Measurements from ENCODE around the gene KRT38.

Gene KRT38

GRCh38 chr17:41451154-41451728 lies 10.5 kb upstream of the KRT38 start:
- no peak overlapping the region for H3K4me3 ChIP-seq (replicated peaks; ENCODE audit: low read depth, low read length)
- no peak for DNase-seq (ENCODE audit: extremely low read depth, low read depth)
- TF ChIP-seq, protein P1, sequence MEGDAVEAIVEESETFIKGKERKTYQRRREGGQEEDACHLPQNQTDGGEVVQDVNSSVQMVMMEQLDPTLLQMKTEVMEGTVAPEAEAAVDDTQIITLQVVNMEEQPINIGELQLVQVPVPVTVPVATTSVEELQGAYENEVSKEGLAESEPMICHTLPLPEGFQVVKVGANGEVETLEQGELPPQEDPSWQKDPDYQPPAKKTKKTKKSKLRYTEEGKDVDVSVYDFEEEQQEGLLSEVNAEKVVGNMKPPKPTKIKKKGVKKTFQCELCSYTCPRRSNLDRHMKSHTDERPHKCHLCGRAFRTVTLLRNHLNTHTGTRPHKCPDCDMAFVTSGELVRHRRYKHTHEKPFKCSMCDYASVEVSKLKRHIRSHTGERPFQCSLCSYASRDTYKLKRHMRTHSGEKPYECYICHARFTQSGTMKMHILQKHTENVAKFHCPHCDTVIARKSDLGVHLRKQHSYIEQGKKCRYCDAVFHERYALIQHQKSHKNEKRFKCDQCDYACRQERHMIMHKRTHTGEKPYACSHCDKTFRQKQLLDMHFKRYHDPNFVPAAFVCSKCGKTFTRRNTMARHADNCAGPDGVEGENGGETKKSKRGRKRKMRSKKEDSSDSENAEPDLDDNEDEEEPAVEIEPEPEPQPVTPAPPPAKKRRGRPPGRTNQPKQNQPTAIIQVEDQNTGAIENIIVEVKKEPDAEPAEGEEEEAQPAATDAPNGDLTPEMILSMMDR (IDR thresholded peaks at IDR 0.05; ENCODE audit: low read depth, low read length, missing control alignments), result no peak

- H3K4me3 ChIP-seq (replicated peaks; ENCODE audit: low read depth, low read length), result no peak overlapping the region
- TF ChIP-seq, protein P1 (IDR thresholded peaks at IDR 0.05; ENCODE audit: low read depth, low read length, missing control alignments), result no peak
- no peak for DNase-seq (ENCODE audit: extremely low read depth, low read depth)
These were observed 8.2 kb upstream of the KRT38 start for GRCh38 chr17:41449008-41449407.

- no peak for DNase-seq (ENCODE audit: extremely low read depth, low read depth)
- H3K4me3 ChIP-seq (replicated peaks; ENCODE audit: low read depth, low read length), result no peak overlapping the region
- TF ChIP-seq, protein P1 (IDR thresholded peaks at IDR 0.05; ENCODE audit: low read depth, low read length, missing control alignments), result no peak
These were observed 7.7 kb upstream of the KRT38 start for GRCh38 chr17:41448506-41448905.

DNA sequence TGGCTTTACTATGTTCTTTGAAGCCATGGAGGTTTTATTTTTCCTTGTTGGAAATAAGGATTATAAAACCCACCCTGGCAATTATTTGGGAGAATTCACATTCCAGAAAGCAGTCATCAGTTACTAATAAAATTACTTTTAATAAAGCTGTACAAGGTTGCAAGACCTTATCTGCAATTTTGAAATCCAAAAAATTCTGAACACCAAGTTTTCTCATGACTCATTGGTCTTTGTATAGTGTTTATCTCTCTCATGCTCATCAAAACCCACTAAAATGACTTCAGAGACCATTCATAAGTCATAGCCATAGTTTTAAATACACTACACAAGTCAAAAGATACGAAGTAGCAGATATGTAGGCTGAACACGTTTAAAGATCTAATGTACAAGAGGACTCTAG lies 6.0 kb upstream of the KRT38 start:
- H3K4me3 ChIP-seq (replicated peaks; ENCODE audit: low read depth, low read length), result no peak overlapping the region
- no peak for DNase-seq (ENCODE audit: extremely low read depth, low read depth)
- TF ChIP-seq, protein P1 (IDR thresholded peaks at IDR 0.05; ENCODE audit: low read depth, low read length, missing control alignments), result no peak

DNA sequence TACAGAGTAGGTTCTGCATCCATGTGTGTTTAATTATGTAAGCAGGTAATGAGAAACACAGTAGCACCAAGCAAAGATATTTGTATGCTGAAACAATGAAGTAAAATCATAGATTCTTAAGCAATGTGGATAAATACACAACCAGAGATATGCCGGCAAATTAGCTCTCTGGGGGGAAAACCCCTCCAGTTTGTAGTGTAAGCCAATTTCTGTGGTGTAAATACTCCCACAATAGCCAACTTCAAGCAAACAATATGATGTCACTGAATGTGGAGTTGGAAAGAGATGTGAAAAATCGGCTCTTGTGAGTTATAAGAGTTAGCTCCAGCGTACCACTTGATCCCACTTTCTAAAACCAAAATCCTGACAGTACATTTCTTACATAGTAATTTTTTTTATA lies 3.9 kb upstream of the KRT38 start:
- DNase-seq (ENCODE audit: extremely low read depth, low read depth), result no peak
- TF ChIP-seq, protein P1 (IDR thresholded peaks at IDR 0.05; ENCODE audit: low read depth, low read length, missing control alignments), result no peak
- H3K4me3 ChIP-seq (replicated peaks; ENCODE audit: low read depth, low read length), result no peak overlapping the region

- DNase-seq (ENCODE audit: extremely low read depth, low read depth), result no peak
- TF ChIP-seq, protein P1 (IDR thresholded peaks at IDR 0.05; ENCODE audit: low read depth, low read length, missing control alignments), result no peak
- H3K4me3 ChIP-seq (replicated peaks; ENCODE audit: low read depth, low read length), result no peak overlapping the region
These were observed 3.4 kb upstream of the KRT38 start for GRCh38 chr17:41444186-41444585.

- DNase-seq (ENCODE audit: extremely low read depth, low read depth), result no peak
- H3K4me3 ChIP-seq (replicated peaks; ENCODE audit: low read depth, low read length), result no peak overlapping the region
- TF ChIP-seq, protein P1 (IDR thresholded peaks at IDR 0.05; ENCODE audit: low read depth, low read length, missing control alignments), result no peak
These were observed 2.0 kb upstream of the KRT38 start for GRCh38 chr17:41442739-41443138.
